H1 (cell line): ENCODE measurements around the gene EME2. TPM values are rescaled to one million over a fixed set of nuclear protein-coding genes. Genes with fewer than 3 reads are reported as not detected.

Source experiments
- CTCF ChIA-PET: fragments of 300-600 bp; sonication (Branson Sonifier 250); formaldehyde crosslinking; loops from one replicate; lab custom pipeline; 2021; ENCODE audit not compliant: partially characterized antibody; lab: Charles Lee
- POLR2A ChIA-PET: fragments of 300-600 bp; sonication (Branson Sonifier 250); formaldehyde crosslinking; loops from one replicate; lab custom pipeline; 2021; ENCODE audit warnings: inconsistent platforms; ENCODE audit not compliant: partially characterized antibody; lab: Charles Lee
- DNase-seq, 2 experiments: peaks; one replicate each; pipeline versions ENCODE4 v3.0.0 to v3.0.0-alpha.2; 2010 to 2022; ENCODE audit warnings: low spot score in 2 of 2, low read depth in 1 of 2, mixed read lengths in 1 of 2
- FAIRE-seq: peaks from 2 replicates; lab custom pipeline; 2011; peaks lifted over from hg19 to GRCh38; lab: Jason Lieb, UNC
- H2AFZ ChIP-seq: 2 replicates; pipeline ENCODE4 v1.8.1; 2012; ENCODE audit warnings: low read length, inconsistent platforms
- H2AK5ac ChIP-seq: 2 replicates; pipeline ENCODE4 v1.6.1; 2013; ENCODE audit warnings: low read depth, low read length
- H2BK120ac ChIP-seq: replicated peaks from 2 replicates; pipeline ENCODE3; 2013; ENCODE audit warnings: low read depth, low read length, inconsistent platforms
- H2BK12ac ChIP-seq: 2 replicates; pipeline ENCODE4 v1.6.1; 2013; ENCODE audit warnings: low read depth, low read length
- H2BK15ac ChIP-seq: 2 replicates; pipeline ENCODE4 v1.6.1; 2013; ENCODE audit warnings: low read length
- H2BK20ac ChIP-seq: 2 replicates; pipeline ENCODE4 v1.6.1; 2013; ENCODE audit warnings: low read length
- H2BK5ac ChIP-seq: 2 replicates; pipeline ENCODE4 v1.6.1; 2013; ENCODE audit warnings: low read depth, low read length
- H3K14ac ChIP-seq: 2 replicates; pipeline ENCODE4 v1.6.1; 2013; ENCODE audit warnings: inconsistent platforms; ENCODE audit not compliant: insufficient read length
- H3K18ac ChIP-seq: 2 replicates; pipeline ENCODE4 v1.6.1; 2013; ENCODE audit warnings: low read length; ENCODE audit errors: extremely low read depth
- H3K23ac ChIP-seq: 2 replicates; pipeline ENCODE4 v1.6.1; 2013; ENCODE audit warnings: inconsistent platforms; ENCODE audit not compliant: insufficient read length
- H3K23me2 ChIP-seq: 2 replicates; pipeline ENCODE4 v1.6.1; 2013; ENCODE audit warnings: low read depth, low read length
- H3K27ac ChIP-seq: 2 replicates; pipeline ENCODE4 v1.6.1; 2011; ENCODE audit warnings: low read depth, low read length, inconsistent platforms
- H3K27me3 ChIP-seq, 4 experiments: replicated peaks in 1 of 4; 1 replicate in 1 of 4; 2 replicates in 3 of 4; pipeline versions ENCODE4 v1.6.1 to v1.8.1; 2011 to 2013; ENCODE audit warnings: low read length in 3 of 4, mild to moderate bottlenecking in 3 of 4, inconsistent platforms in 2 of 4, mixed read lengths in 2 of 4, moderate library complexity in 1 of 4; ENCODE audit not compliant: control insufficient read depth in 3 of 4, insufficient read depth in 3 of 4; ENCODE audit errors: extremely low read depth in 1 of 4
- H3K36me3 ChIP-seq, 4 experiments: 2 replicates each; pipeline versions ENCODE4 v1.6.1 to v1.8.1; 2011 to 2013; ENCODE audit warnings: mild to moderate bottlenecking in 4 of 4, low read length in 3 of 4, moderate library complexity in 2 of 4, control low read depth in 1 of 4, inconsistent platforms in 1 of 4; ENCODE audit not compliant: insufficient read depth in 4 of 4, control insufficient read depth in 2 of 4
- H3K4ac ChIP-seq: replicated peaks from 2 replicates; pipeline ENCODE3; 2013; ENCODE audit warnings: low read length, low read depth, mixed read lengths, inconsistent platforms; ENCODE audit not compliant: insufficient read length
- H3K4me1 ChIP-seq, 4 experiments: replicated peaks in 1 of 4; 1 replicate in 1 of 4; 2 replicates in 3 of 4; pipeline versions ENCODE4 v1.6.1 to v1.8.1; 2011 to 2013; ENCODE audit warnings: low read length in 3 of 4, inconsistent platforms in 2 of 4, mixed read lengths in 1 of 4; ENCODE audit not compliant: insufficient read depth in 4 of 4, control insufficient read depth in 3 of 4
- H3K4me2 ChIP-seq, 2 experiments: 2 replicates each; pipeline versions ENCODE4 v1.6.1 to v1.8.1; 2011 to 2013; ENCODE audit warnings: low read depth in 2 of 2, low read length in 2 of 2, control low read depth in 1 of 2, inconsistent platforms in 1 of 2, mild to moderate bottlenecking in 1 of 2; ENCODE audit not compliant: insufficient read depth in 1 of 2
- H3K4me3 ChIP-seq, 4 experiments: fragments of 200-600, 300-600 bp in 1 of 4; sonication (generic), shearing (Covaris generic), sonication (Bioruptor Twin) in 1 of 4; 2 replicates each; pipeline versions ENCODE4 v1.5.1 to v1.8.1; 2011 to 2016; ENCODE audit warnings: low read length in 4 of 4, low read depth in 3 of 4, control low read depth in 2 of 4, inconsistent platforms in 2 of 4, mild to moderate bottlenecking in 2 of 4, mixed read lengths in 1 of 4, moderate library complexity in 1 of 4; ENCODE audit not compliant: insufficient read depth in 2 of 4; ENCODE audit errors: extremely low read depth in 1 of 4
- H3K56ac ChIP-seq: replicated peaks from 2 replicates; pipeline ENCODE3; 2013; ENCODE audit warnings: low read depth, mild to moderate bottlenecking, mixed read lengths, low read length, inconsistent platforms; ENCODE audit not compliant: insufficient read length
- H3K79me1 ChIP-seq: 2 replicates; pipeline ENCODE4 v1.6.1; 2013; ENCODE audit warnings: low read depth, low read length, control low read depth
- H3K79me2 ChIP-seq, 2 experiments: 2 replicates each; pipeline versions ENCODE4 v1.6.1 to v1.8.1; 2012 to 2013; ENCODE audit warnings: low read length in 2 of 2, mild to moderate bottlenecking in 2 of 2, inconsistent platforms in 1 of 2; ENCODE audit not compliant: insufficient read depth in 2 of 2, control insufficient read depth in 1 of 2
- H3K9ac ChIP-seq, 4 experiments: replicated peaks in 1 of 4; 1 replicate in 1 of 4; 2 replicates in 3 of 4; pipeline versions ENCODE4 v1.6.1 to v1.8.1; 2011 to 2013; ENCODE audit warnings: low read depth in 3 of 4, low read length in 3 of 4, control low read depth in 2 of 4, mild to moderate bottlenecking in 2 of 4, moderate library complexity in 2 of 4, inconsistent platforms in 1 of 4; ENCODE audit errors: extremely low read depth in 1 of 4
- H3K9me3 ChIP-seq, 2 experiments: 2 replicates each; pipeline versions ENCODE4 v1.6.1 to v1.8.1; 2012 to 2013; ENCODE audit warnings: mild to moderate bottlenecking in 2 of 2, moderate library complexity in 2 of 2, control low read depth in 1 of 2, inconsistent platforms in 1 of 2, low read depth in 1 of 2, low read length in 1 of 2, mixed read lengths in 1 of 2; ENCODE audit not compliant: insufficient read depth in 2 of 2
- H4K20me1 ChIP-seq, 2 experiments: replicated peaks in 1 of 2; 2 replicates each; pipeline versions ENCODE3 to v1.8.1; 2011 to 2013; ENCODE audit warnings: inconsistent platforms in 2 of 2, low read length in 2 of 2, mild to moderate bottlenecking in 1 of 2; ENCODE audit not compliant: insufficient read depth in 2 of 2, control insufficient read depth in 1 of 2
- H4K5ac ChIP-seq: 2 replicates; pipeline ENCODE4 v1.6.1; 2013; ENCODE audit warnings: low read length, low read depth, mixed read lengths, inconsistent platforms; ENCODE audit not compliant: insufficient read length
- H4K8ac ChIP-seq: 2 replicates; pipeline ENCODE4 v1.8.0; 2013; ENCODE audit warnings: mild to moderate bottlenecking, moderate library complexity, low read length, inconsistent platforms; ENCODE audit not compliant: insufficient read depth; ENCODE audit errors: extremely low read depth
- H4K91ac ChIP-seq: replicated peaks from 2 replicates; pipeline ENCODE3; 2013; ENCODE audit warnings: low read length, mixed read lengths, inconsistent platforms; ENCODE audit not compliant: insufficient read length
- CHD2 ChIP-seq: IDR thresholded peaks from 2 replicates; pipeline ENCODE4 v1.6.1; 2012; ENCODE audit warnings: low read length, improper control_type of control experiment
- EP300 ChIP-seq, 2 experiments: IDR thresholded peaks; 1 replicate in 1 of 2; 2 replicates in 1 of 2; pipeline ENCODE4 v1.6.1; 2011 to 2012; ENCODE audit warnings: low read depth in 2 of 2, low read length in 2 of 2, mild to moderate bottlenecking in 2 of 2, borderline replicate concordance in 1 of 2, inconsistent platforms in 1 of 2, moderate library complexity in 1 of 2
- HDAC6 ChIP-seq: IDR thresholded peaks from one replicate; pipeline ENCODE4 v1.7.1; 2012; ENCODE audit warnings: low read depth, mild to moderate bottlenecking, inconsistent platforms, low read length, moderate library complexity
- POU5F1 ChIP-seq: IDR thresholded peaks from 2 replicates; pipeline ENCODE4 v1.6.1; 2011; ENCODE audit warnings: low read depth, mild to moderate bottlenecking, low read length, moderate library complexity
- SIN3A ChIP-seq, 2 experiments: IDR thresholded peaks in 1 of 2; conservative IDR thresholded peaks in 1 of 2; 2 replicates each; pipeline ENCODE4 v1.6.1; 2011 to 2012; ENCODE audit warnings: low read length in 2 of 2, improper control_type of control experiment in 1 of 2, low read depth in 1 of 2, mild to moderate bottlenecking in 1 of 2
- SIRT6 ChIP-seq: IDR thresholded peaks from one replicate; pipeline ENCODE4 v1.7.1; 2012; ENCODE audit warnings: low read length, inconsistent platforms
- SIX5 ChIP-seq: IDR thresholded peaks from 2 replicates; pipeline ENCODE4 v1.6.1; 2011; ENCODE audit warnings: mild to moderate bottlenecking, low read depth, low read length
- SRF ChIP-seq: IDR thresholded peaks from 2 replicates; pipeline ENCODE4 v1.6.1; 2011; ENCODE audit warnings: mild to moderate bottlenecking, low read depth, low read length, moderate library complexity
- YY1 ChIP-seq: IDR thresholded peaks from 2 replicates; pipeline ENCODE4 v1.6.1; 2011; ENCODE audit warnings: low read depth, mild to moderate bottlenecking, low read length
- WGBS, 2 experiments: shearing (Covaris generic) in 1 of 2; methylation state at CpG; one replicate each; pipeline versions ENCODE4 v1.1.6 to v1.1.7; 2013 to 2015; ENCODE audit warnings: low lambda C conversion rate in 2 of 2, mixed read lengths in 2 of 2, inconsistent platforms in 1 of 2, low coverage in 1 of 2, missing lambda C conversion rate in 1 of 2; ENCODE audit not compliant: insufficient replicate concordance in 2 of 2, insufficient coverage in 1 of 2, insufficient read length in 1 of 2; ENCODE audit errors: extremely low coverage in 1 of 2, missing lambda C conversion rate in 1 of 2; 5-methylcytosine and 5-hydroxymethylcytosine counted together
- polyA plus RNA-seq, 7 experiments: library from polyadenylated mRNA; depleted of rRNA in 3 of 7; stranded (reverse) in 5 of 7; unstranded in 2 of 7; fragments of >200 nt in 5 of 7; fragments of 200-250 nt in 2 of 7; gene quantifications; 1 replicate in 5 of 7; 2 replicates in 1 of 7; 4 replicates in 1 of 7; pipeline versions ENCODE4 v1.2.1 to v1.2.3, GENCODE V29; 2011 to 2013; ENCODE audit warnings: missing spikeins in 2 of 7, mixed read lengths in 2 of 7
- total RNA-seq: library from RNA; stranded (reverse); fragmentation: NEBNext Ultra II Directional; extraction: Animal tissue kit (Norgen Biotek cat#: 25700); gene quantifications from 2 replicates; pipeline ENCODE4 v1.2.1, GENCODE V29; 2021
- TF ChIP-seq, protein P1 (sequence below): IDR thresholded peaks from 2 replicates; pipeline ENCODE4 v1.6.1; 2012; ENCODE audit warnings: inconsistent platforms
- TF ChIP-seq, protein P2 (sequence below): IDR thresholded peaks from 2 replicates; pipeline ENCODE4 v1.6.1; 2011; ENCODE audit warnings: low read length, improper control_type of control experiment

Gene EME2
- total and polyA plus RNA-seq, 2 of the 8 experiments (the other 6 are each of a cell fraction or from before 2014, with no cell fraction given), result 13.1 to 19.7 TPM

GRCh38 chr16:1789643-1790045 is 17.0 kb downstream of the EME2 start:
- Histone ChIP-seq H2BK20ac (no peak overlapping the region), H3K4me3 (no peak overlapping the region), H2AK5ac (no peak overlapping the region), H3K79me2 (peaks cover 0 to 22% of the 10 kb centered on the region in 2 experiments; a peak in 3 of 4 replicates), H4K5ac (no peak overlapping the region), H4K91ac (no peak overlapping the region), H3K4me2 (no peak overlapping the region), H2BK15ac (no peak overlapping the region), H2BK5ac (no peak overlapping the region), H3K56ac (no peak overlapping the region), H2AFZ (no peak overlapping the region)
- DNase-seq (no peak), FAIRE-seq (no peak)
- TF ChIP-seq EP300 (IDR thresholded peaks at IDR 0.05; ENCODE audit: borderline replicate concordance in 1 of 2, low read depth in 2 of 2, low read length in 2 of 2), result no peak
- TF ChIP-seq SIN3A (conservative IDR thresholded peaks at IDR 0.05 in 1 of 2, IDR thresholded peaks at IDR 0.05 in 1 of 2; ENCODE audit: low read depth in 1 of 2, low read length in 2 of 2), result no peak
- no peak for TF ChIP-seq CHD2
- no peak for TF ChIP-seq POU5F1
- TF ChIP-seq, protein P1, sequence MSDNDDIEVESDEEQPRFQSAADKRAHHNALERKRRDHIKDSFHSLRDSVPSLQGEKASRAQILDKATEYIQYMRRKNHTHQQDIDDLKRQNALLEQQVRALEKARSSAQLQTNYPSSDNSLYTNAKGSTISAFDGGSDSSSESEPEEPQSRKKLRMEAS, result no peak
- no peak for TF ChIP-seq SIRT6
- TF ChIP-seq, protein P2, sequence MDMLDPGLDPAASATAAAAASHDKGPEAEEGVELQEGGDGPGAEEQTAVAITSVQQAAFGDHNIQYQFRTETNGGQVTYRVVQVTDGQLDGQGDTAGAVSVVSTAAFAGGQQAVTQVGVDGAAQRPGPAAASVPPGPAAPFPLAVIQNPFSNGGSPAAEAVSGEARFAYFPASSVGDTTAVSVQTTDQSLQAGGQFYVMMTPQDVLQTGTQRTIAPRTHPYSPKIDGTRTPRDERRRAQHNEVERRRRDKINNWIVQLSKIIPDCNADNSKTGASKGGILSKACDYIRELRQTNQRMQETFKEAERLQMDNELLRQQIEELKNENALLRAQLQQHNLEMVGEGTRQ, result no peak
- TF ChIP-seq SIX5, result no peak
- TF ChIP-seq SRF, result no peak
- TF ChIP-seq YY1, result no peak
- TF ChIP-seq HDAC6, result no peak
- TF ChIP-seq, all 59 proteins: peak for 0
- Histone ChIP-seq H3K4ac (no peak overlapping the region), H2BK120ac (no peak overlapping the region), H3K18ac (no peak overlapping the region), H3K23ac (no peak overlapping the region), H4K8ac (no peak overlapping the region), H3K79me1 (peaks cover 9% of the 10 kb centered on the region; the same call in 1 of the 2 replicates), H4K20me1 (peaks cover 17 to 18% of the 10 kb centered on the region in 2 experiments), H3K27ac (no peak overlapping the region), H3K23me2 (no peaks in the 10 kb centered on the region), H3K27me3 (no peaks in the 10 kb centered on the region), H2BK12ac (no peak overlapping the region), H3K9ac (no peak overlapping the region), H3K4me1 (no peaks in the 10 kb centered on the region), H3K36me3 (peaks cover 0 to 44% (median 2%) of the 10 kb centered on the region in 4 experiments; a peak in 4 of 8 replicates), H3K9me3 (no peaks in the 10 kb centered on the region), H3K14ac (no peak overlapping the region)
- WGBS, 2 experiments, result 93% methylated on average over 14 of the region's 25 CpGs; no CpG with 5 or more reads in 1 of the 2 experiments
- ChIA-PET POLR2A (interaction anchor here (1.3 to 4.0 kb wide), 5 partner anchors 10 to 31 kb away, joined by 3 to 15 read pairs (median 4); partner anchors contain the start of genes EME2 and MRPS34), CTCF (no interaction called here)
